HK-2 (cell line): Measurements from ENCODE around the gene RTN3.

Source experiments
- DNase-seq: peaks from one replicate; pipeline ENCODE4 v3.0.0-alpha.2; 2018; ENCODE audit not compliant: unreplicated experiment

Gene RTN3

GRCh38 chr11:63737718-63738117 lies 56.4 kb downstream of the RTN3 start:
- DNase-seq = no peak

- peak; percentile 44 for DNase-seq
These were observed 57.5 kb downstream of the RTN3 start for GRCh38 chr11:63738720-63739360.

- no peak for DNase-seq
These were observed 64.2 kb downstream of the RTN3 start for GRCh38 chr11:63745304-63746170.

GRCh38 chr11:63747011-63747410 lies 65.7 kb downstream of the RTN3 start:
- DNase-seq = no peak

- no peak for DNase-seq
These were observed 68.3 kb downstream of the RTN3 start for GRCh38 chr11:63749624-63750023.

GRCh38 chr11:63756919-63757761 lies 75.8 kb downstream of the RTN3 start:
- DNase-seq = no peak

- no peak for DNase-seq
These were observed 79.3 kb downstream of the RTN3 start for GRCh38 chr11:63760487-63761079.

- DNase-seq = no peak
These were observed 79.9 kb downstream of the RTN3 start for GRCh38 chr11:63761188-63761587.

GRCh38 chr11:63761931-63762653 lies 80.8 kb downstream of the RTN3 start:
- DNase-seq = no peak

- DNase-seq = no peak
These were observed 81.6 kb downstream of the RTN3 start for GRCh38 chr11:63762654-63763495.

GRCh38 chr11:63763496-63764339 lies 82.4 kb downstream of the RTN3 start:
- DNase-seq = no peak

- DNase-seq = no peak
These were observed 83.0 kb downstream of the RTN3 start for GRCh38 chr11:63764340-63764678.

- DNase-seq = no peak
These were observed 83.7 kb downstream of the RTN3 start for GRCh38 chr11:63764679-63765647.

- no peak for DNase-seq
These were observed 84.5 kb downstream of the RTN3 start for GRCh38 chr11:63765688-63766241.

- DNase-seq = no peak
These were observed 85.4 kb downstream of the RTN3 start for GRCh38 chr11:63766531-63767235.

GRCh38 chr11:63767267-63767564 lies 85.9 kb downstream of the RTN3 start:
- DNase-seq = no peak

- DNase-seq = peak; percentile 35
These were observed 86.4 kb downstream of the RTN3 start for GRCh38 chr11:63767565-63768236.
